IMR-90 (cell line): ENCODE results near the gene COL27A1. TPM values are rescaled to one million over a fixed set of nuclear protein-coding genes. Genes with fewer than 3 reads are reported as not detected.

Experiments used
- ATAC-seq: fragments of 200-7000 bp; cut with Tn5 transposase; 2 replicates; pipeline ENCODE4 v1.9.1; 2020; ENCODE audit warnings: low read depth, mild to moderate bottlenecking, moderate library complexity
- BruUV-seq: library from RNA; stranded (reverse); fragments of 400-500 nt; replicated peaks from 2 replicates; lab custom pipeline; 2021; lab: Mats Ljungman, UMichigan
- CTCF ChIA-PET: fragments of 300-600 bp; formaldehyde crosslinking; extraction: SDS; loops from one replicate; lab custom pipeline; 2021; ENCODE audit warnings: antibody characterized with exemption; lab: Yijun Ruan, JAX
- POLR2A ChIA-PET: fragments of 300-600 bp; sonication (Branson Sonifier 250); formaldehyde crosslinking; loops from one replicate; lab custom pipeline; 2022; ENCODE audit warnings: antibody characterized with exemption; ENCODE audit not compliant: unreplicated experiment; lab: Charles Lee
- DNase-seq: peaks from one replicate; pipeline ENCODE4 v3.0.0; 2013
- H2AFZ ChIP-seq: replicated peaks from 2 replicates; pipeline ENCODE3; 2013; ENCODE audit warnings: low read length, mild to moderate bottlenecking; ENCODE audit not compliant: poor library complexity
- H2AK5ac ChIP-seq: 2 replicates; pipeline ENCODE4 v1.6.1; 2013; ENCODE audit warnings: low read depth, low read length, inconsistent platforms
- H2AK9ac ChIP-seq: replicated peaks from 2 replicates; pipeline ENCODE3; 2013; ENCODE audit warnings: mild to moderate bottlenecking, low read depth, low read length, moderate library complexity; ENCODE audit not compliant: poor library complexity
- H2BK120ac ChIP-seq: 2 replicates; pipeline ENCODE4 v1.6.1; 2013; ENCODE audit warnings: low read depth, low read length, inconsistent platforms
- H2BK15ac ChIP-seq: 3 replicates; pipeline ENCODE4 v1.6.1; 2013; ENCODE audit warnings: low read depth, low read length, inconsistent platforms
- H2BK20ac ChIP-seq: 2 replicates; pipeline ENCODE4 v1.6.1; 2013; ENCODE audit warnings: low read depth, mild to moderate bottlenecking, inconsistent platforms, low read length, moderate library complexity
- H2BK5ac ChIP-seq: 2 replicates; pipeline ENCODE4 v1.6.1; 2013; ENCODE audit warnings: mild to moderate bottlenecking, low read depth, low read length, inconsistent platforms; ENCODE audit not compliant: poor library complexity, severe bottlenecking
- H3K14ac ChIP-seq: replicated peaks from 2 replicates; pipeline ENCODE4 v1.6.1; 2013; ENCODE audit warnings: low read depth, low read length, inconsistent platforms
- H3K18ac ChIP-seq: 2 replicates; pipeline ENCODE4 v1.6.1; 2013; ENCODE audit warnings: low read depth, low read length, control low read depth
- H3K23ac ChIP-seq: 2 replicates; pipeline ENCODE4 v1.6.1; 2013; ENCODE audit warnings: low read depth, low read length, inconsistent platforms
- H3K27ac ChIP-seq: 2 replicates; pipeline ENCODE4 v1.5.1; 2013; ENCODE audit warnings: mild to moderate bottlenecking, control low read depth, low read length; ENCODE audit not compliant: insufficient read depth
- H3K27me3 ChIP-seq: 2 replicates; pipeline ENCODE4 v1.6.1; 2013; ENCODE audit warnings: low read length; ENCODE audit not compliant: control insufficient read depth, insufficient read depth
- H3K36me3 ChIP-seq: 2 replicates; pipeline ENCODE4 v1.6.1; 2013; ENCODE audit warnings: low read length, mixed read lengths; ENCODE audit not compliant: control insufficient read depth, insufficient read depth
- H3K4ac ChIP-seq: 2 replicates; pipeline ENCODE4 v1.6.1; 2013; ENCODE audit warnings: low read depth, low read length, inconsistent platforms
- H3K4me1 ChIP-seq: 2 replicates; pipeline ENCODE4 v1.6.1; 2013; ENCODE audit warnings: low read length, mixed read lengths; ENCODE audit not compliant: control insufficient read depth, insufficient read depth
- H3K4me2 ChIP-seq: 2 replicates; pipeline ENCODE4 v1.6.1; 2013; ENCODE audit warnings: low read depth, mild to moderate bottlenecking, control low read depth, low read length, moderate library complexity
- H3K4me3 ChIP-seq: 2 replicates; pipeline ENCODE4 v1.5.1; 2013; ENCODE audit warnings: low read depth, mild to moderate bottlenecking, control low read depth, low read length, moderate library complexity; ENCODE audit not compliant: insufficient read depth
- H3K56ac ChIP-seq: 2 replicates; pipeline ENCODE4 v1.6.1; 2013; ENCODE audit warnings: low read length, inconsistent platforms; ENCODE audit not compliant: insufficient read depth; ENCODE audit errors: extremely low read depth
- H3K79me1 ChIP-seq, 2 experiments: 2 replicates each; pipeline ENCODE4 v1.6.1; 2013; ENCODE audit warnings: low read length in 2 of 2, inconsistent platforms in 1 of 2, low read depth in 1 of 2
- H3K9ac ChIP-seq: 2 replicates; pipeline ENCODE4 v1.6.1; 2013; ENCODE audit warnings: low read depth, low read length, control low read depth
- H3K9me1 ChIP-seq: 2 replicates; pipeline ENCODE4 v1.6.1; 2013; ENCODE audit warnings: low read length, inconsistent platforms; ENCODE audit not compliant: insufficient read depth
- H3K9me3 ChIP-seq: 2 replicates; pipeline ENCODE4 v1.6.1; 2013; ENCODE audit warnings: low read length; ENCODE audit not compliant: control insufficient read depth, insufficient read depth
- H4K20me1 ChIP-seq: 2 replicates; pipeline ENCODE4 v1.6.1; 2013; ENCODE audit warnings: low read length, inconsistent platforms; ENCODE audit not compliant: insufficient read depth
- H4K5ac ChIP-seq: 2 replicates; pipeline ENCODE4 v1.6.1; 2013; ENCODE audit warnings: mild to moderate bottlenecking, low read depth, low read length, control low read depth
- H4K8ac ChIP-seq, 2 experiments: 2 replicates each; pipeline ENCODE4 v1.6.1; 2013; ENCODE audit warnings: low read depth in 2 of 2, low read length in 2 of 2, control low read depth in 1 of 2, inconsistent platforms in 1 of 2
- H4K91ac ChIP-seq: 2 replicates; pipeline ENCODE4 v1.6.1; 2013; ENCODE audit warnings: low read depth, low read length, inconsistent platforms; ENCODE audit not compliant: insufficient read depth
- POLR2A ChIP-seq: IDR thresholded peaks from 2 replicates; pipeline ENCODE4 v1.6.1; 2012; ENCODE audit warnings: mild to moderate bottlenecking, low read depth, low read length
- WGBS, 2 experiments: methylation state at CpG; one replicate each; pipeline versions ENCODE4 v1.1.5 to v1.1.7; 2013; ENCODE audit warnings: missing lambda C conversion rate in 2 of 2; ENCODE audit not compliant: insufficient read length in 1 of 2; ENCODE audit errors: extremely low coverage in 2 of 2; 5-methylcytosine and 5-hydroxymethylcytosine counted together
- dilution Hi-C: fragments of 300-500 bp; cut with HindIII; formaldehyde crosslinking; loops from one replicate; pipeline ENCODE4 v1.14.3; 2018; ENCODE audit warnings: low sequenced_read_pairs; ENCODE audit not compliant: unreplicated experiment
- in situ Hi-C: fragments of 300-500 bp; cut with MboI; formaldehyde crosslinking; loops from 3 replicates; pipeline ENCODE4 v1.14.3; 2019; ENCODE audit warnings: low sequenced_read_pairs, inconsistent platforms, mixed read lengths
- intact Hi-C: fragments of 100-400 bp; cut with micrococcal nuclease; formaldehyde crosslinking; loops from 2 replicates; pipeline ENCODE4 v1.10.0; 2022
- polyA plus RNA-seq, 3 experiments: library from polyadenylated mRNA; depleted of rRNA; stranded (reverse); fragments of >200 nt; gene quantifications; 2 replicates each; pipeline ENCODE4 v1.2.3, GENCODE V29; 2012; ENCODE audit warnings: low replicate concordance in 1 of 3
- total RNA-seq: library from RNA; depleted of rRNA; stranded (reverse); fragments of >200 nt; gene quantifications from 2 replicates; pipeline ENCODE4 v1.2.3, GENCODE V29; 2012
- TF ChIP-seq, protein P1 (sequence below): conservative IDR thresholded peaks from 2 replicates; pipeline ENCODE4 v1.5.1; 2012; ENCODE audit warnings: mild to moderate bottlenecking, low read depth, low read length, improper control_type of control experiment

The COL27A1 gene
- total and polyA plus RNA-seq, 2 of the 4 experiments (the other 2 are of a cell fraction), result 3.2 to 18.3 TPM

DNA sequence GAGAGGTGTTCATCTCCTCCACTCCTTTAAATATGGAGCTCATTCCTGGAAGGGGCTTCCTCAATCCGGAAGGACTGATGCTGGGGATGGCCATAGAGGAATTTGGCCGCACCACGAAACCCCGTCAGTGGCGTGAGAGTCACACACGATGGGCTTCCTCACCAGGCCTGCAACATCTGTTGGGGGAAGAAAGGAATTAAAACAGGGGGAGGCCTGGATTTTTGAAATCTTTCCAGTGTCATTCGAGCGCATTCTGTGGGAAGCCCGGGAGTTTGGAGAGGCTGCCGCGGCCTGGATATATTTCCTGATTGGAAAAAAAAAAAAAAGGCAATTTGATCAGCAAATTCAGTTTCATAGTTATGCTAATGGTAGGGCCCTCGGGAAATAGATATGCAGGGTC is 91.2 kb downstream of the COL27A1 start:
- H2BK120ac ChIP-seq, result no peak overlapping the region
- no peak overlapping the region for H3K4ac ChIP-seq
- H3K9me3 ChIP-seq, result no peaks in the 10 kb centered on the region
- H3K14ac ChIP-seq, result no peak overlapping the region
- intact Hi-C loops, result no loop called here
- no peak overlapping the region for H4K8ac ChIP-seq
- DNase-seq (peak; percentile 46), ATAC-seq (no peak)
- dilution Hi-C loops, result no loop called here
- no peaks in the 10 kb centered on the region for H3K27me3 ChIP-seq
- no peak overlapping the region for H3K23ac ChIP-seq
- H3K4me1 ChIP-seq, result peaks cover 12% of the 10 kb centered on the region
- no peaks in the 10 kb centered on the region for H4K20me1 ChIP-seq
- H3K18ac ChIP-seq, result no peak overlapping the region
- WGBS, 2 experiments, result 90% methylated on average over 2 of the region's 12 CpGs; no CpG with 5 or more reads in 1 of the 2 experiments
- H2AFZ ChIP-seq, result no peak overlapping the region
- no peak overlapping the region for H4K91ac ChIP-seq
- peaks cover 11% of the 10 kb centered on the region; the same call in 1 of the 2 replicates for H3K36me3 ChIP-seq
- BruUV-seq, result no TSS peak
- H3K4me2 ChIP-seq, result no peak overlapping the region
- H2AK5ac ChIP-seq, result no peak overlapping the region
- H3K56ac ChIP-seq, result no peak overlapping the region
- in situ Hi-C loops, result no loop called here
- no peak overlapping the region for H2AK9ac ChIP-seq
- no peaks in the 10 kb centered on the region for H3K79me1 ChIP-seq
- H2BK5ac ChIP-seq, result no peak overlapping the region
- ChIA-PET POLR2A (no interaction called here), CTCF (no interaction called here)
- TF ChIP-seq POLR2A, result no peak
- TF ChIP-seq, protein P1, sequence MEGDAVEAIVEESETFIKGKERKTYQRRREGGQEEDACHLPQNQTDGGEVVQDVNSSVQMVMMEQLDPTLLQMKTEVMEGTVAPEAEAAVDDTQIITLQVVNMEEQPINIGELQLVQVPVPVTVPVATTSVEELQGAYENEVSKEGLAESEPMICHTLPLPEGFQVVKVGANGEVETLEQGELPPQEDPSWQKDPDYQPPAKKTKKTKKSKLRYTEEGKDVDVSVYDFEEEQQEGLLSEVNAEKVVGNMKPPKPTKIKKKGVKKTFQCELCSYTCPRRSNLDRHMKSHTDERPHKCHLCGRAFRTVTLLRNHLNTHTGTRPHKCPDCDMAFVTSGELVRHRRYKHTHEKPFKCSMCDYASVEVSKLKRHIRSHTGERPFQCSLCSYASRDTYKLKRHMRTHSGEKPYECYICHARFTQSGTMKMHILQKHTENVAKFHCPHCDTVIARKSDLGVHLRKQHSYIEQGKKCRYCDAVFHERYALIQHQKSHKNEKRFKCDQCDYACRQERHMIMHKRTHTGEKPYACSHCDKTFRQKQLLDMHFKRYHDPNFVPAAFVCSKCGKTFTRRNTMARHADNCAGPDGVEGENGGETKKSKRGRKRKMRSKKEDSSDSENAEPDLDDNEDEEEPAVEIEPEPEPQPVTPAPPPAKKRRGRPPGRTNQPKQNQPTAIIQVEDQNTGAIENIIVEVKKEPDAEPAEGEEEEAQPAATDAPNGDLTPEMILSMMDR, result no peak
- no peak overlapping the region for H2BK20ac ChIP-seq
- no peak overlapping the region for H3K9ac ChIP-seq
- H3K4me3 ChIP-seq, result no peak overlapping the region
- H4K5ac ChIP-seq, result no peak overlapping the region
- peaks cover 7% of the 10 kb centered on the region; the same call in 1 of the 2 replicates for H3K9me1 ChIP-seq
- no peak overlapping the region for H2BK15ac ChIP-seq
- H3K27ac ChIP-seq, result no peak overlapping the region
